ENCODE results near the gene SERPINB6. TPM values are rescaled to one million over a fixed set of nuclear protein-coding genes. Genes with fewer than 3 reads are reported as not detected.
A peak's percentile ranks its signal among the peaks of the same experiment; 100 is the strongest.

SERPINB6 gene
- total and polyA plus RNA-seq, 9 of the 15 experiments (the other 6 are each of a cell fraction or from before 2014, with no cell fraction given): 86.6 to 211 (median 143) TPM

DNA sequence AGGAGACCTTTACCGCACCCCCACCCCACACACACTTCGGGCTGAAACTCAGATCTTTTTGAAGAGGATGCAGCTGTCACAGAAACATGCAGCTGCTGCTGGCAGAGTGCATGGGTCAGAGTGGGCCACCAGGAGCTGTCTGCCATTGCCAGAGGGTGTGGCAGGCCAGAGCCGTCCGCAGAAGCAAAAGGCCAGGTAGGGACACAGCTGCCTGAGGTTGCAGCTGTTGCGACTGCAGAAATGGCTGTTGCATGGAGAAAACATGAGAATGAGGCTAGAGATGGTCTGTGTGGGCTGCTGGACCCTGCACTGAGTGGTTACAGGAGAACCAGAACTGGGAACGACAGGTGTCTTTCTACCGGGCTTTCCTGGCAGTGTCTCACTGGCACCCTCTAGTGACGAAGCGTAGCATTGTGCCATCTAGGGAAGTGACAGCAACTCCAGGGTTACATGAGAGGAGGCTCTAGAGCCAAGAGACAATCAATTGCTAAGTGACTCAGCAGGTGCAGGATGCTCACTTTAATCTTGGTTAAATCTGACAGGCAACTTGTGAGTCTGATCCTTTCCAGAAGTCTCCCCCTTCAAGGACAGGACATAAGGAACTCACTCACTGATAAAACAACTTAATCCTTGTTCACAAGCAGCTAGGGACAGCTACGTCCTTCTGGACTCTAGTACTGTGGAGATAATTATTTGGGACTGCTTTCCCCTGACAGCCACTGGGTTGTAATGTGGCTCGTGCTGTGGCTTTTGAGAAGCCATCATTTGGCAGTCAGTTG is 39.2 kb downstream of the SERPINB6 start (continued):
- peak; percentile 98 to 100 for TF ChIP-seq RCOR1 (IDR thresholded peaks at IDR 0.05; ENCODE audit: borderline replicate concordance in 1 of 2, low read depth in 2 of 2, low read length in 2 of 2)
- peak in 2 of 3 experiments; percentile 11 to 35 for TF ChIP-seq YY1 (IDR thresholded peaks at IDR 0.05; ENCODE audit: borderline replicate concordance in 1 of 3, control insufficient read depth in 1 of 3, extremely low read depth in 1 of 3, insufficient read depth in 3 of 3, insufficient read length in 1 of 3, insufficient replicate concordance in 2 of 3, low read depth in 1 of 3, low read length in 2 of 3)
- no peak for TF ChIP-seq ATF1 (CRISPR knock-in tag; IDR thresholded peaks at IDR 0.05)
- TF ChIP-seq ATF1 (tag; IDR thresholded peaks at IDR 0.05): peak; percentile 84
- no peak for TF ChIP-seq CHD4 (IDR thresholded peaks at IDR 0.05; ENCODE audit: insufficient read depth, insufficient replicate concordance, low read depth, low read length, poor library complexity, severe bottlenecking)
- 0 out of 2 replicates have a peak, but pooled peaks have one; percentile 53 for TF ChIP-seq FOXJ2 (tag; IDR thresholded peaks at IDR 0.05)
- TF ChIP-seq, protein P1, sequence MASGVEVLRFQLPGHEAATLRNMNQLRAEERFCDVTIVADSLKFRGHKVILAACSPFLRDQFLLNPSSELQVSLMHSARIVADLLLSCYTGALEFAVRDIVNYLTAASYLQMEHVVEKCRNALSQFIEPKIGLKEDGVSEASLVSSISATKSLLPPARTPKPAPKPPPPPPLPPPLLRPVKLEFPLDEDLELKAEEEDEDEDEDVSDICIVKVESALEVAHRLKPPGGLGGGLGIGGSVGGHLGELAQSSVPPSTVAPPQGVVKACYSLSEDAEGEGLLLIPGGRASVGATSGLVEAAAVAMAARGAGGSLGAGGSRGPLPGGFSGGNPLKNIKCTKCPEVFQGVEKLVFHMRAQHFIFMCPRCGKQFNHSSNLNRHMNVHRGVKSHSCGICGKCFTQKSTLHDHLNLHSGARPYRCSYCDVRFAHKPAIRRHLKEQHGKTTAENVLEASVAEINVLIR (CRISPR knock-in tag; IDR thresholded peaks at IDR 0.05): no peak
- 0 out of 2 replicates have a peak, but pooled peaks have one; percentile 7 for TF ChIP-seq THRB (CRISPR knock-in tag; conservative IDR thresholded peaks at IDR 0.05)
- peak; percentile 92 for TF ChIP-seq CXXC5 (CRISPR knock-in tag; IDR thresholded peaks at IDR 0.05)
- peak; percentile 53; the same call in 1 of the 2 replicates for TF ChIP-seq ZKSCAN1 (IDR thresholded peaks at IDR 0.05; ENCODE audit: low read depth, low read length)
- TF ChIP-seq SOX6 (IDR thresholded peaks at IDR 0.05): peak; percentile 98
- peak; percentile 71 for TF ChIP-seq L3MBTL2 (IDR thresholded peaks at IDR 0.05)
- peak; percentile 96 for TF ChIP-seq ZNF589 (CRISPR knock-in tag; IDR thresholded peaks at IDR 0.05; ENCODE audit: low read depth)
- peak; percentile 98 for TF ChIP-seq RAD21 (CRISPR knock-in tag; conservative IDR thresholded peaks at IDR 0.05 in 1 of 2, IDR thresholded peaks at IDR 0.05 in 1 of 2)
- TF ChIP-seq TAL1 (IDR thresholded peaks at IDR 0.05): peak; percentile 98
- no peak for TF ChIP-seq ZNF75A (CRISPR knock-in tag; IDR thresholded peaks at IDR 0.05)
- TF ChIP-seq TBL1XR1 (IDR thresholded peaks at IDR 0.05; ENCODE audit: low read length in 2 of 2): peak; percentile 86 to 98; a peak in 3 of 4 replicates
- TF ChIP-seq MTA3 (IDR thresholded peaks at IDR 0.05; ENCODE audit: borderline replicate concordance): peak; percentile 89
- TF ChIP-seq, protein P2, sequence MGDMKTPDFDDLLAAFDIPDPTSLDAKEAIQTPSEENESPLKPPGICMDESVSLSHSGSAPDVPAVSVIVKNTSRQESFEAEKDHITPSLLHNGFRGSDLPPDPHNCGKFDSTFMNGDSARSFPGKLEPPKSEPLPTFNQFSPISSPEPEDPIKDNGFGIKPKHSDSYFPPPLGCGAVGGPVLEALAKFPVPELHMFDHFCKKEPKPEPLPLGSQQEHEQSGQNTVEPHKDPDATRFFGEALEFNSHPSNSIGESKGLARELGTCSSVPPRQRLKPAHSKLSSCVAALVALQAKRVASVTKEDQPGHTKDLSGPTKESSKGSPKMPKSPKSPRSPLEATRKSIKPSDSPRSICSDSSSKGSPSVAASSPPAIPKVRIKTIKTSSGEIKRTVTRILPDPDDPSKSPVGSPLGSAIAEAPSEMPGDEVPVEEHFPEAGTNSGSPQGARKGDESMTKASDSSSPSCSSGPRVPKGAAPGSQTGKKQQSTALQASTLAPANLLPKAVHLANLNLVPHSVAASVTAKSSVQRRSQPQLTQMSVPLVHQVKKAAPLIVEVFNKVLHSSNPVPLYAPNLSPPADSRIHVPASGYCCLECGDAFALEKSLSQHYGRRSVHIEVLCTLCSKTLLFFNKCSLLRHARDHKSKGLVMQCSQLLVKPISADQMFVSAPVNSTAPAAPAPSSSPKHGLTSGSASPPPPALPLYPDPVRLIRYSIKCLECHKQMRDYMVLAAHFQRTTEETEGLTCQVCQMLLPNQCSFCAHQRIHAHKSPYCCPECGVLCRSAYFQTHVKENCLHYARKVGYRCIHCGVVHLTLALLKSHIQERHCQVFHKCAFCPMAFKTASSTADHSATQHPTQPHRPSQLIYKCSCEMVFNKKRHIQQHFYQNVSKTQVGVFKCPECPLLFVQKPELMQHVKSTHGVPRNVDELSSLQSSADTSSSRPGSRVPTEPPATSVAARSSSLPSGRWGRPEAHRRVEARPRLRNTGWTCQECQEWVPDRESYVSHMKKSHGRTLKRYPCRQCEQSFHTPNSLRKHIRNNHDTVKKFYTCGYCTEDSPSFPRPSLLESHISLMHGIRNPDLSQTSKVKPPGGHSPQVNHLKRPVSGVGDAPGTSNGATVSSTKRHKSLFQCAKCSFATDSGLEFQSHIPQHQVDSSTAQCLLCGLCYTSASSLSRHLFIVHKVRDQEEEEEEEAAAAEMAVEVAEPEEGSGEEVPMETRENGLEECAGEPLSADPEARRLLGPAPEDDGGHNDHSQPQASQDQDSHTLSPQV (IDR thresholded peaks at IDR 0.05): peak; percentile 62; the same call in 1 of the 2 replicates
- peak; percentile 99 for TF ChIP-seq NFE2 (IDR thresholded peaks at IDR 0.05; ENCODE audit: low read depth)
- peak; percentile 66; the same call in 1 of the 2 replicates for TF ChIP-seq HNRNPUL1 (IDR thresholded peaks at IDR 0.05; ENCODE audit: low read length)

Measured in K562 (cell line).